C4-2B (cell line): Measurements from ENCODE around the gene SMARCAL1.
A peak's percentile ranks its signal among the peaks of the same experiment; 100 is the strongest.

Experiments
- H3K27ac ChIP-seq: fragments of 450-650 bp; 2 replicates; pipeline ENCODE4 v1.5.1; 2017
- CTCF ChIP-seq: fragments of 450-650 bp; conservative IDR thresholded peaks from 2 replicates; pipeline ENCODE4 v1.5.1; 2017; ENCODE audit warnings: mild to moderate bottlenecking
- ZFX ChIP-seq: fragments of 450-650 bp; IDR thresholded peaks from 2 replicates; pipeline ENCODE4 v1.6.1; 2017

The SMARCAL1 gene

GRCh38 chr2:216412022-216412999 lies at the start of gene SMARCAL1:
SMARCAL1 (plus strand) TSS chr2:216412484; CDS start chr2:216414705, 2,221 bp downstream.
- H3K27ac ChIP-seq: peak within 1 kb of the TSS; percentile 82
- TF ChIP-seq CTCF (no peak), ZFX (peak; percentile 92)

GRCh38 chr2:216362730-216363129 lies 49.6 kb upstream of the SMARCAL1 start:
- no peak for TF ChIP-seq CTCF
- TF ChIP-seq ZFX: no peak
- no peak overlapping the region for H3K27ac ChIP-seq

- no peak overlapping the region for H3K27ac ChIP-seq
Measured at GRCh38 chr2:216363221-216363620, 49.1 kb upstream of the SMARCAL1 start.

GRCh38 chr2:216365518-216365917 lies 46.8 kb upstream of the SMARCAL1 start:
- no peak for TF ChIP-seq ZFX
- no peak for TF ChIP-seq CTCF

More at GRCh38 chr2:216363221-216363620, 49.1 kb upstream of the SMARCAL1 start:
- TF ChIP-seq CTCF (no peak), ZFX (no peak)

GRCh38 chr2:216366777-216367471 lies 45.4 kb upstream of the SMARCAL1 start:
- TF ChIP-seq CTCF (no peak), ZFX (no peak)

More at GRCh38 chr2:216365518-216365917, 46.8 kb upstream of the SMARCAL1 start:
- H3K27ac ChIP-seq: no peak overlapping the region

GRCh38 chr2:216369821-216370220 lies 42.5 kb upstream of the SMARCAL1 start:
- no peak overlapping the region for H3K27ac ChIP-seq

More at GRCh38 chr2:216366777-216367471, 45.4 kb upstream of the SMARCAL1 start:
- H3K27ac ChIP-seq: no peak overlapping the region

More at GRCh38 chr2:216369821-216370220, 42.5 kb upstream of the SMARCAL1 start:
- no peak for TF ChIP-seq ZFX
- TF ChIP-seq CTCF: no peak
